ENCODE data around the gene TTC28.
"Not testable (repeated sequence)": the region's sequence is repeated elsewhere in the genome, so short reads cannot be mapped to it uniquely, and the experiment has no call there.

Gene TTC28

DNA sequence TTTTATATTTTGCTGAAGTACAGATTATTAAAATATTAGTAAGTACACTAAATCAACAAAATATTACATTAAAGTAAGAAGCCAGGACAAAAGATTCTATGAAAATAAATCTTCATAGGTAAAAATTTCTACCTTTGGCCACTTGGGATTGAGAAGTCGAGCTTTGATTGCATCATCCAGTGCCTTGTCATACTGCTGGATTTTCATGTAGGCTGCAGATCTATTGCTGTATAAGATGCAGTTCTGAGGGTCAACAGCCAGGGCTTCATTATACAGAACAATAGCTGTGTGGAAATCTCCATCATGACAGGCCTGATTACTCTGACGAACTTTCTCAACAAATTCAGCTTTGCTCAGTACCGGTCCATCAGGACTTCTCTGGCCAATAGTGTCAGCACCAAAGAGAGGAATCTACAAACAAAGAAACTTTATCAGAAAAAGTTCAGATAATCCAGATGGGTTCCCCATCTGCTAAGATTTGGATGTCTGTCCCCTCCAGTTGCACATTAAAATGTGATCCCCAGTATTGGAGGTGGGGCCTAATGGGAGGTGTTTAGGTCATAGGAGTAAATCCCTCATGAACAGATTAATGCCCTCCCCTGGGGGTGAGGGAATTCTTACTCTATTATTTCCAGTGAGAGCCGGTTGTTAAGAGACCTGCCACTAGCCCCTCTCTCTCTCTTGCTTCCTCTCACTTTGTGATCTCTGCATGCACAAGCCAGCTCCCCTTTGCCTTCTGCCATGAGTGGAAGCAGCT is 50.0 kb downstream of the TTC28 start:
- Histone ChIP-seq H3K27me3 (ENCODE audit: low read depth, low read length) (no peaks in the 10 kb centered on the region), H3K4me3 (ENCODE audit: low read depth in 1 of 2, low read length in 2 of 2) (no peak overlapping the region), H3K4me1 (ENCODE audit: control insufficient read depth in 1 of 2, insufficient read depth in 2 of 2, low read length in 2 of 2) (no peaks in the 10 kb centered on the region), H3K27ac (ENCODE audit: low read length) (no peak overlapping the region), H3K36me3 (ENCODE audit: control insufficient read depth in 1 of 2, insufficient read depth in 2 of 2, low read length in 2 of 2) (no peaks in the 10 kb centered on the region), H3K9me3 (ENCODE audit: control insufficient read depth in 1 of 2, low read length in 2 of 2) (no peaks in the 10 kb centered on the region)

DNA sequence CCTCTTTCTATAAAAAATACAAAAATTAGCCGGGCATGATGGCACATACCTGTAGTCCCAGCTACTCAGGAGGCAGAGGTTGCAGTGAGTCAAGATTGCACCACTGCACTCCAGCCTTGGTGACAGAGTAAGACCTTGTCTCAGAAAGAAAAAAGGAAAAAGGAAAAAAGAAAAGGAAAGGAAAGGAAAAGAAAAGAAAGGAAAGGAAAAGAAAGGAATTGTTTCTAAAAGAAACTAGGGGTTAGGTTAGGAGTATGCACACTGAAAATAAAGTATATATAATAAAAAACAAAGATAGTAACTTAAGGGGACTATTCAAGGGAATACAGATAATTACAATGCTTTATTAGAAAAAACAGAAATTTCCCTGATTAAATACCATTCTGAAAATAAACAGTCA is 50.9 kb downstream of the TTC28 start:
- Histone ChIP-seq H3K9me3 (ENCODE audit: control insufficient read depth in 1 of 2, low read length in 2 of 2) (no peaks in the 10 kb centered on the region), H3K27ac (ENCODE audit: low read length) (no peak overlapping the region), H3K27me3 (ENCODE audit: low read depth, low read length) (no peaks in the 10 kb centered on the region), H3K36me3 (ENCODE audit: control insufficient read depth in 1 of 2, insufficient read depth in 2 of 2, low read length in 2 of 2) (no peaks in the 10 kb centered on the region), H3K4me1 (ENCODE audit: control insufficient read depth in 1 of 2, insufficient read depth in 2 of 2, low read length in 2 of 2) (no peaks in the 10 kb centered on the region), H3K4me3 (ENCODE audit: low read depth in 1 of 2, low read length in 2 of 2) (no peak overlapping the region)

DNA sequence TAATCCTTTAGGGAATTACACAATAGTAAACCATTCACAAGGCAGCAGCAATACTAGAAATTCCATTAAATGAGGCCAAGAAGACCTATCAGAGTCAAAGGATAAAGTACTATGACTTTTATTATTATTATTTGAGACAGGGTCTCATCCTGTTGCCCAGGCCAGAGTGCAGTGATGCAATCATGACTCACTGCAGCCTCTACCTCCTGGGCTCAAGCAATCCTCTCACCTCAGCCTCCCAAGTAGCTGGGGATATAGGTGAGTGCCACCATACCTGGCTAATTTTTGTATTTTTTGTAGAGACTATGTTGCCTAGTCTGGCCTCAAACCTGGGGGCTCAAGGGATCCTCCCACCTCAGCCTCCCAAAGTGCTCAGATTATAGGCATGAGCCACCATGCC is 51.8 kb downstream of the TTC28 start:
- H3K36me3 ChIP-seq (ENCODE audit: control insufficient read depth in 1 of 2, insufficient read depth in 2 of 2, low read length in 2 of 2): no peaks in the 10 kb centered on the region
- H3K27ac ChIP-seq (ENCODE audit: low read length): no peak overlapping the region
- H3K9me3 ChIP-seq (ENCODE audit: control insufficient read depth in 1 of 2, low read length in 2 of 2): no peaks in the 10 kb centered on the region
- no peak overlapping the region for H3K4me3 ChIP-seq (ENCODE audit: low read depth in 1 of 2, low read length in 2 of 2)
- H3K4me1 ChIP-seq (ENCODE audit: control insufficient read depth in 1 of 2, insufficient read depth in 2 of 2, low read length in 2 of 2): no peaks in the 10 kb centered on the region
- H3K27me3 ChIP-seq (ENCODE audit: low read depth, low read length): no peaks in the 10 kb centered on the region

DNA sequence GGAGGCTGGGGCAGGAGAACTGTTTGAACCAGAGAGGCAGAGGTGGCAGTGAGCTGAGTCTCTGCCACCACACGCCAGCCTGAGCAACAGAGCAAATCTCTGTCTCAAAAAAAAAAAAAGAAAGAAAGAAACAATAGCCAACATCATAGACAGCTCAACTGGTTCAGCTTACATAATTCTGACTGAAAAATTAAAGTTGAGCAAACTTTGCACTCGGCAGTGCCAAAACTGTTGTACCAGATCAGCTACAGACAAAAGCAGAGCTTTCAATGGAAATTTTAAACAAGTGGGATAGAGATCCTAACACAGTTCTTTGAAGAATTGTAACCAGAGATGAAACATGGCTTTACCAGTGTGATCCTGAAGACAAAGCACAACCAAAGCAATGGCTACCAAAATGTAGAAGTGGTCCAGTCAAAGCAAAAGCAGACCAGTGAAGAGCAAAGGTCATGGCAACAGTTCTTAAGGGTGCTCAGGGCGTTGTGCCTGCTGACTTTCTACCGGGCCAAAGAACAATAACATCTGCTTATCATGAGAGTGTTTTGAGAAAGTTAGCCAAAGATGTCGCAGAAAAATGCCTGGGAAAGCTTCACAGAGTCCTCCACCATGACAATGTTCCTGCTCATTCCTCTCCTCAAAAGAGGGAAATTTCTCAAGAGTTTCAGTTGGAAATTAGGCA is 59.3 kb downstream of the TTC28 start:
- Histone ChIP-seq H3K36me3 (ENCODE audit: control insufficient read depth in 1 of 2, insufficient read depth in 2 of 2, low read length in 2 of 2) (no peaks in the 10 kb centered on the region), H3K27ac (ENCODE audit: low read length) (no peak overlapping the region), H3K27me3 (ENCODE audit: low read depth, low read length) (no peaks in the 10 kb centered on the region), H3K4me1 (ENCODE audit: control insufficient read depth in 1 of 2, insufficient read depth in 2 of 2, low read length in 2 of 2) (peaks cover 0 to 5% of the 10 kb centered on the region in 2 donors), H3K4me3 (ENCODE audit: low read depth in 1 of 2, low read length in 2 of 2) (no peak overlapping the region), H3K9me3 (ENCODE audit: control insufficient read depth in 1 of 2, low read length in 2 of 2) (no peaks in the 10 kb centered on the region)

DNA sequence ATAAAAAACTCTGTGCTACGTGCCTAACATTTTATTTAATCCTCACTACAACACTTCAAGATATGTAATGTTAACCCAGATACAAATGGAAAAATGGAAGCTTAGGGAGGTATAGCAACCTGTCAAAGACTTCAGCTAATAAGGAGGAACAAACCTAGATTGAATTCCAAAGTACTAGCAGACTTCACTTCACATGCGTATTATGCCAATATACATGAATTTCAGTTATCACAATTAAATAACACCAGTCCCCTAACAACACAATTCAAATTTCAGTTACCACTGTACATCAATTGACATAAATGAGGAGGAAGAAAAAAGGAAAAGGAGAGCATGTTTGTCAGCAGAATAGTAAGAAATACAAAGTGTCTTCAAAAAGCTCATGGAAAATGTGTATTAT is 60.4 kb downstream of the TTC28 start:
- peaks cover 0 to 5% of the 10 kb centered on the region in 2 donors for H3K4me1 ChIP-seq (ENCODE audit: control insufficient read depth in 1 of 2, insufficient read depth in 2 of 2, low read length in 2 of 2)
- H3K4me3 ChIP-seq (ENCODE audit: low read depth in 1 of 2, low read length in 2 of 2): no peak overlapping the region
- no peaks in the 10 kb centered on the region for H3K27me3 ChIP-seq (ENCODE audit: low read depth, low read length)
- H3K9me3 ChIP-seq (ENCODE audit: control insufficient read depth in 1 of 2, low read length in 2 of 2): no peaks in the 10 kb centered on the region
- H3K27ac ChIP-seq (ENCODE audit: low read length): no peak overlapping the region
- H3K36me3 ChIP-seq (ENCODE audit: control insufficient read depth in 1 of 2, insufficient read depth in 2 of 2, low read length in 2 of 2): no peaks in the 10 kb centered on the region

DNA sequence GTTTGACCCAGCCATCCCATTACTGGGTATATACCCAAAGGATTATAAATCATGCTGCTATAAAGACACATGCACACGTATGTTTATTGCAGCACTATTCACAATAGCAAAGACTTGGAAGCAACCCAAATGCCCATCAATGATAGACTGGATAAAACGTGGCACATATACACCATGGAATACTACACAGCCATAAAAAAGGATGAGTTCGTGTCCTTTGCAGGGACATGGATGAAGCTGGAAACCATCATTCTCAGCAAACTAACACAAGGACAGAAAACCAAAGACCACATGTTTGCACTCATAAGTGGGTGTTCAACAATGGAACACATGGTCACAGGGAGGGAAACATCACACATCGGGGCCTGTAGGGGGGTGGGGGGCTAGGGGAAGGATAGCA is 64.2 kb downstream of the TTC28 start:
- not testable (repeated sequence) for H3K36me3 ChIP-seq (ENCODE audit: control insufficient read depth in 1 of 2, insufficient read depth in 2 of 2, low read length in 2 of 2); H3K27me3 ChIP-seq (ENCODE audit: low read depth, low read length); H3K4me1 ChIP-seq (ENCODE audit: control insufficient read depth in 1 of 2, insufficient read depth in 2 of 2, low read length in 2 of 2); H3K27ac ChIP-seq (ENCODE audit: low read length); H3K4me3 ChIP-seq (ENCODE audit: low read depth in 1 of 2, low read length in 2 of 2); H3K9me3 ChIP-seq (ENCODE audit: control insufficient read depth in 1 of 2, low read length in 2 of 2)

DNA sequence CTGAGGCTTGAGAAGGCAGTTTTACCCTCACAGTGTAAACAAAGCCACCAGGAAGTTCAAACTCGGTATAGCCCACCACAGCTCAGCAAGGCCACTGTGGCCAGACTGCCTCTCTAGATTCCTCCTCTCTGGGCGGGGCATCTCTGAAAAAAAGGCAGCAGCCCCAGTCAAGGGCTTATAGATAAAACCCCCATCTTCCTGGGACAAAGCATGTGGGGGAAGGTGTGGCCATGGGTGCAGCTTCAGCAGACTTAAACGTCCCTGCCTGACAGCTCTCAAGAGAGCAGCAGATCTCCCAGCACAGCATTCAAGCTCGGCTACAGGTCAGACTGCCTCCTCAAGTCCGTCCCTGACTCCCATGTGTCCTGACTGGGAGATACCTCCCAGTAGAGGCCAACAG is 69.7 kb downstream of the TTC28 start:
- Histone ChIP-seq H3K27me3 (ENCODE audit: low read depth, low read length) (no peaks in the 10 kb centered on the region), H3K9me3 (ENCODE audit: control insufficient read depth in 1 of 2, low read length in 2 of 2) (no peaks in the 10 kb centered on the region), H3K4me3 (ENCODE audit: low read depth in 1 of 2, low read length in 2 of 2) (no peak overlapping the region), H3K27ac (ENCODE audit: low read length) (no peak overlapping the region), H3K4me1 (ENCODE audit: control insufficient read depth in 1 of 2, insufficient read depth in 2 of 2, low read length in 2 of 2) (peaks cover 0 to 13% of the 10 kb centered on the region in 2 donors), H3K36me3 (ENCODE audit: control insufficient read depth in 1 of 2, insufficient read depth in 2 of 2, low read length in 2 of 2) (no peaks in the 10 kb centered on the region)

DNA sequence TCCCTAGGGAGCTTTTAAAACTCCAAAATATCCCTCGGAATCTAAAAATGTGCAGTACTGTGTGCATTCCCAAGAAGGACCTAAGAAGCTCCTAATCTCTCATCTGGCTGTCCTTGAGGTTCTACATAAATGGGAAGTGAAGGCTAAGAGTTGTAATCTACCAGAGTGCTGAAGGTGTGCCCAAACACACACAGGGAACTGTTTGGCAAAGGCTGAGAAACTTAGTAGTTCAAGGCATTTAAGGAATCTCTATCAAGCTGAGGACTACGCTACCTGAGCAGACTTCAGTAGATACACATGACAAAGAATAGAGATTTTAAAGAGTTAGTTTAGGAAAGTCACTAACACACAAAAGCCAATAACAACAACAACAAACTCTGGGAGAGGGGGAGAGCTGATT is 71.1 kb downstream of the TTC28 start:
- peaks cover 0 to 16% of the 10 kb centered on the region in 2 donors for H3K4me1 ChIP-seq (ENCODE audit: control insufficient read depth in 1 of 2, insufficient read depth in 2 of 2, low read length in 2 of 2)
- no peaks in the 10 kb centered on the region for H3K36me3 ChIP-seq (ENCODE audit: control insufficient read depth in 1 of 2, insufficient read depth in 2 of 2, low read length in 2 of 2)
- no peak overlapping the region for H3K27ac ChIP-seq (ENCODE audit: low read length)
- no peak overlapping the region for H3K4me3 ChIP-seq (ENCODE audit: low read depth in 1 of 2, low read length in 2 of 2)
- H3K9me3 ChIP-seq (ENCODE audit: control insufficient read depth in 1 of 2, low read length in 2 of 2): no peaks in the 10 kb centered on the region
- H3K27me3 ChIP-seq (ENCODE audit: low read depth, low read length): no peaks in the 10 kb centered on the region

DNA sequence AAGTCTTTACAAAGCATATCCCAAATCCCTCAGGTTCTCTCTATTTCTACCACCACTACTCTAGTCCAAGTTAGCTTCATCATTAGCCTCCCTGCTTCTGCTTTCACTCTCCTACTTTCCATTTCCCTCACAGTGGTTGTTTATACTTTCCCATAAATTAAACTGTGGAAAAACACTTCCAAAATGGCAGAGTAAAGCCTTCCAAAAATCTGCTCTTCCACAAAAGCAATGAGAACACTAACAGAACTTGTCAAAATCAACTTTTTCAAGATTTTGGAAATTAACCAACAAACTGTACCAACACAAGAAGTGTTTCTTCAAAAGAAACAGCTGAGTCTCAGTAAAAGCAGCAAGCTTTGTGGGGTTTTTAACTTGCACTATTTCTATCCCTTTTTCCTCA is 71.8 kb downstream of the TTC28 start:
- H3K27me3 ChIP-seq (ENCODE audit: low read depth, low read length): no peaks in the 10 kb centered on the region
- H3K4me3 ChIP-seq (ENCODE audit: low read depth in 1 of 2, low read length in 2 of 2): no peak overlapping the region
- no peak overlapping the region for H3K27ac ChIP-seq (ENCODE audit: low read length)
- H3K9me3 ChIP-seq (ENCODE audit: control insufficient read depth in 1 of 2, low read length in 2 of 2): no peaks in the 10 kb centered on the region
- no peaks in the 10 kb centered on the region for H3K36me3 ChIP-seq (ENCODE audit: control insufficient read depth in 1 of 2, insufficient read depth in 2 of 2, low read length in 2 of 2)
- H3K4me1 ChIP-seq (ENCODE audit: control insufficient read depth in 1 of 2, insufficient read depth in 2 of 2, low read length in 2 of 2): peaks cover 0 to 16% of the 10 kb centered on the region in 2 donors

DNA sequence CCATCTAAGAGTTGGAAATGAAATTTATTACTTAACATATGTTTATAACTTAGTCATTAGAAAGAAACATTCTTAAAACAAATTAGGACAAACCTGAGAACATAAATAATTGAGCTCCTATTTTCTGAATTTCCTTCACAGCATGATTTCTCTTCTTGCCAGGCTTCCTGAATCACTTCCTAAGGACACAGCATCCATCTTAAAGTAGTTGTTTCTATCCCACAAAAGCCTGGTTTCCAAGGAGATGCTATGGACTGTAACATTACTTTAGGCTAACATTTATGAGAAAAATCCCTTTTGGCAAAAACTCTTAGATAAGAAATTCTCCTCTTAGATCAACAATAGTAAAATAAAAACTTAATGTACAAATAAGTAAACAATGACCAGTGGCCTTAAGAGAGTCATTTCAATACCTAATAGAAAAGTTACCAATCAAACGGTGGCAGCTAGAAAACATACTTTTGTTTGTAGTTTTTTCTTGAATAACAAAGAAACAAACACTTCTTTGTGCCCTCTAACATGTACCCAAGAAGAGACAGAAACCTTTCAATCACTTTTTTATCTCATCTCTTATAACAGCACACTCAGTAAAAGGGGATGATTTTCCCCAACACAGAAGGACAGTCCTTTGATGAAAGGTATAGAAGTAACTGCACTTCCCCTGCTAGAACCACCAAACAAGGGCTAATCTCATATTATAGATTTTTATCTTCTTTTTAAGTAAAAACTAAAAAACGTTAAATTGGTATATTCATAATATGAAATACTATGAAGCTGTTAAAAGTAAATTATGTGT is 74.5 kb downstream of the TTC28 start:
- H3K9me3 ChIP-seq (ENCODE audit: control insufficient read depth in 1 of 2, low read length in 2 of 2): no peaks in the 10 kb centered on the region
- no peak overlapping the region for H3K4me3 ChIP-seq (ENCODE audit: low read depth in 1 of 2, low read length in 2 of 2)
- no peak overlapping the region for H3K27ac ChIP-seq (ENCODE audit: low read length)
- no peaks in the 10 kb centered on the region for H3K36me3 ChIP-seq (ENCODE audit: control insufficient read depth in 1 of 2, insufficient read depth in 2 of 2, low read length in 2 of 2)
- no peaks in the 10 kb centered on the region for H3K27me3 ChIP-seq (ENCODE audit: low read depth, low read length)
- peaks cover 0 to 16% of the 10 kb centered on the region in 2 donors for H3K4me1 ChIP-seq (ENCODE audit: control insufficient read depth in 1 of 2, insufficient read depth in 2 of 2, low read length in 2 of 2)

DNA sequence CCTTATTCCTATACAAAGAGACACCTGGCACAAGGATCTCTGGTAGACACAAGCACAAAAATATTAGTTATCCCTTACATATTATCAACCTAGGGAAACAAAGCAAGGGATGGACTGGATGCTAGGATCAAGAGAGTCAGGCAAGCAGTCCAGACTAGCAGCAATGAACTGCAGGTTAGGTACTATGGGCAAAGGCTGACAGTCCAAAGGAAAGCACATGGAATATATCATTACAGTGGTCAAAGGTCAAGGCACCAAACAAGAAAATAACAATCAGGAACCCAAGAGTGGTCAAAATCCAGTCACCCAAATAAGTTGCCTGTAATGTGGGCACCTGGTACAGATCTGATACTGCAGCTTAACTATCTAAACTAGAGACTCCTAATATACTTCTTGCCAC is 77.7 kb downstream of the TTC28 start:
- H3K4me1 ChIP-seq (ENCODE audit: control insufficient read depth in 1 of 2, insufficient read depth in 2 of 2, low read length in 2 of 2): peaks cover 0 to 6% of the 10 kb centered on the region in 2 donors
- H3K36me3 ChIP-seq (ENCODE audit: control insufficient read depth in 1 of 2, insufficient read depth in 2 of 2, low read length in 2 of 2): no peaks in the 10 kb centered on the region
- no peaks in the 10 kb centered on the region for H3K27me3 ChIP-seq (ENCODE audit: low read depth, low read length)
- no peak overlapping the region for H3K27ac ChIP-seq (ENCODE audit: low read length)
- no peak overlapping the region for H3K4me3 ChIP-seq (ENCODE audit: low read depth in 1 of 2, low read length in 2 of 2)
- no peaks in the 10 kb centered on the region for H3K9me3 ChIP-seq (ENCODE audit: control insufficient read depth in 1 of 2, low read length in 2 of 2)

Data from muscle layer of duodenum (tissue), 2 donors.